Aorta (tissue), 5 donors: Measurements from ENCODE around the gene WBP4. TPM values are rescaled to one million over a fixed set of nuclear protein-coding genes. Genes with fewer than 3 reads are reported as not detected.

Experiments
- ATAC-seq: fragments of 200-7000 bp; cut with Tn5 transposase; one replicate; pipeline ENCODE4 v1.9.1; 2022; ENCODE audit warnings: moderate library complexity; ENCODE audit not compliant: low FRiP score
- DNase-seq, 2 donors: peaks; one replicate each; pipeline ENCODE4 v3.0.0-alpha.2; 2020
- H3K27ac ChIP-seq, 2 donors: one replicate each; pipeline ENCODE4 v1.5.1; 2013; ENCODE audit warnings: low read length in 2 of 2, mild to moderate bottlenecking in 2 of 2, moderate library complexity in 2 of 2, control low read depth in 1 of 2, inconsistent platforms in 1 of 2, low read depth in 1 of 2
- H3K27me3 ChIP-seq, 2 donors: one replicate each; pipeline ENCODE4 v1.6.1; 2013; ENCODE audit warnings: control low read depth in 1 of 2, low read length in 1 of 2, mild to moderate bottlenecking in 1 of 2, moderate library complexity in 1 of 2; ENCODE audit not compliant: insufficient read depth in 2 of 2, control insufficient read depth in 1 of 2
- H3K36me3 ChIP-seq, 2 donors: one replicate each; pipeline ENCODE4 v1.6.1; 2013; ENCODE audit warnings: control low read depth in 1 of 2, low read length in 1 of 2, mild to moderate bottlenecking in 1 of 2; ENCODE audit not compliant: insufficient read depth in 2 of 2, control insufficient read depth in 1 of 2
- H3K4me1 ChIP-seq, 2 donors: one replicate each; pipeline ENCODE4 v1.6.1; 2013; ENCODE audit warnings: low read length in 2 of 2, control low read depth in 1 of 2, mild to moderate bottlenecking in 1 of 2, moderate library complexity in 1 of 2; ENCODE audit not compliant: insufficient read depth in 2 of 2, control insufficient read depth in 1 of 2
- H3K4me3 ChIP-seq, 2 donors: one replicate each; pipeline ENCODE4 v1.5.1; 2013; ENCODE audit warnings: low read length in 2 of 2, control low read depth in 1 of 2, mild to moderate bottlenecking in 1 of 2
- H3K9me3 ChIP-seq: one replicate; pipeline ENCODE4 v1.6.1; 2013; ENCODE audit warnings: mild to moderate bottlenecking, low read length; ENCODE audit not compliant: control insufficient read depth
- WGBS, 2 donors: extraction: QIAGEN DNeasy Blood & Tissue Kit; methylation state at CpG; one replicate each; pipeline ENCODE4 v1.1.7; 2013; 5-methylcytosine and 5-hydroxymethylcytosine counted together
- intact Hi-C, 2 donors: fragments of 100-400 bp; cut with DNase I; formaldehyde crosslinking; loops; one replicate each; pipeline versions ENCODE4 v1.14.2 to v1.15.0; 2022
- long read RNA-seq, 2 donors: library from polyadenylated mRNA; unstranded; transcript quantifications; one replicate each; pipeline ENCODE4 v2.0.0, GENCODE V29; 2020 to 2021
- polyA plus RNA-seq, 2 donors: library from polyadenylated mRNA; stranded (reverse); fragments of 200-250 nt; gene quantifications; one replicate each; pipeline ENCODE4 v1.2.3, GENCODE V29; 2013
- total RNA-seq, 2 donors: library from RNA; stranded (reverse); fragmentation: NEBNext Ultra II Directional; extraction: Animal tissue kit (Norgen Biotek cat#: 25700); gene quantifications; one replicate each; pipeline ENCODE4 v1.2.1, GENCODE V29; 2021
- donor health status: healthy with polysubstance abuse.
- donor health status: Bipolar disorder and iron deficiency.
- donor health status: DM: no; HTN: no; CAD: no.
- donor health status: DM: no; HTN: no; CAD: no.
- donor health status: DM: yes; HTN: yes; CAD: no.

The WBP4 gene
- total RNA-seq: 10 to 100 TPM; 11.2 to 14.3 TPM
- polyA plus RNA-seq: 10 to 100 TPM in 1 of 2 donors, 1 to 10 TPM in 1; 9.9 to 17.9 TPM
- long read RNA-seq, donor 1, transcript WBP4-201 (10 exons, 2,623 nt): major isoform, 7 of 24 reads
- long read RNA-seq, donor 1, partial matches to known transcripts: 10 of 24 reads
- long read RNA-seq, donor 1, other reads (novel, unspliced or antisense): 7 of 24 reads
- long read RNA-seq, donor 2, partial matches to known transcripts: 5 of 7 reads
- long read RNA-seq, donor 2, other reads (novel, unspliced or antisense): 0 of 7 reads

GRCh38 chr13:41061075-41061913 lies at the start of gene WBP4:
TSS of gene WBP4 (plus strand) at chr13:41061509. CDS start at chr13:41061674, 165 bp downstream.
- ATAC-seq (peak; percentile 94), DNase-seq (peak; percentile 96 to 98)
- 0 to 1% methylated on average over 64 to 71 of the region's 71 CpGs for WGBS, 2 donors
- intact Hi-C loops: loop anchor here in 1 of 2 donors (5.0 to 10.0 kb wide), 3 partner anchors 71 to 139 kb away; partner anchors contain the start of genes KBTBD6 and KBTBD7
- Histone ChIP-seq H3K27ac (peak within 1 kb of the TSS; percentile 94 to 96), H3K36me3 (no peaks in the 10 kb centered on the region), H3K27me3 (no peaks in the 10 kb centered on the region), H3K4me3 (peak within 1 kb of the TSS; percentile 36 to 97), H3K9me3 (no peaks in the 10 kb centered on the region), H3K4me1 (peaks cover 1 to 7% of the 10 kb centered on the region in 2 donors)

- no peak overlapping the region for H3K27ac ChIP-seq
- intact Hi-C loops: no loop called here
- no peaks in the 10 kb centered on the region for H3K4me1 ChIP-seq
- WGBS, 2 donors: 92 to 94% methylated on average over 2 of the region's 2 CpGs
- no peaks in the 10 kb centered on the region for H3K9me3 ChIP-seq
- no peaks in the 10 kb centered on the region for H3K36me3 ChIP-seq
- DNase-seq (no peak), ATAC-seq (no peak)
- H3K27me3 ChIP-seq: no peaks in the 10 kb centered on the region
- H3K4me3 ChIP-seq: no peak overlapping the region
Observed at GRCh38 chr13:41012536-41012935, 48.8 kb upstream of the WBP4 start.

- intact Hi-C loops: no loop called here
- Histone ChIP-seq H3K27ac (no peak overlapping the region), H3K27me3 (no peaks in the 10 kb centered on the region), H3K9me3 (no peaks in the 10 kb centered on the region), H3K36me3 (no peaks in the 10 kb centered on the region), H3K4me3 (no peak overlapping the region), H3K4me1 (no peaks in the 10 kb centered on the region)
- DNase-seq (no peak), ATAC-seq (no peak)
- WGBS, 2 donors: 91 to 92% methylated on average over 2 of the region's 2 CpGs
Observed at GRCh38 chr13:41013835-41014234, 47.5 kb upstream of the WBP4 start.

GRCh38 chr13:41015920-41016319 lies 45.4 kb upstream of the WBP4 start:
- DNase-seq (no peak), ATAC-seq (no peak)
- WGBS, 2 donors: 90 to 91% methylated on average over 6 of the region's 6 CpGs
- Histone ChIP-seq H3K27me3 (no peaks in the 10 kb centered on the region), H3K27ac (no peak overlapping the region), H3K4me1 (peaks cover 0 to 4% of the 10 kb centered on the region in 2 donors), H3K9me3 (no peaks in the 10 kb centered on the region), H3K4me3 (no peak overlapping the region), H3K36me3 (no peaks in the 10 kb centered on the region)
- intact Hi-C loops: no loop called here

- DNase-seq (no peak), ATAC-seq (no peak)
- 69 to 77% methylated on average over 2 of the region's 2 CpGs for WGBS, 2 donors
- no peak overlapping the region for H3K27ac ChIP-seq
- H3K27me3 ChIP-seq: no peaks in the 10 kb centered on the region
- H3K4me3 ChIP-seq: no peak overlapping the region
- H3K4me1 ChIP-seq: peaks cover 1 to 7% of the 10 kb centered on the region in 2 donors
- H3K9me3 ChIP-seq: no peaks in the 10 kb centered on the region
- no peaks in the 10 kb centered on the region for H3K36me3 ChIP-seq
- intact Hi-C loops: no loop called here
Observed at GRCh38 chr13:41017159-41017558, 44.1 kb upstream of the WBP4 start.

GRCh38 chr13:41017817-41018601 lies 43.3 kb upstream of the WBP4 start:
- ATAC-seq (no peak), DNase-seq (no peak)
- Histone ChIP-seq H3K9me3 (no peaks in the 10 kb centered on the region), H3K27ac (no peak overlapping the region), H3K27me3 (no peaks in the 10 kb centered on the region), H3K36me3 (no peaks in the 10 kb centered on the region), H3K4me3 (no peak overlapping the region), H3K4me1 (peaks cover 1 to 7% of the 10 kb centered on the region in 2 donors)
- intact Hi-C loops: no loop called here
- 89 to 94% methylated on average over 3 of the region's 3 CpGs for WGBS, 2 donors

GRCh38 chr13:41018602-41018948 lies 42.7 kb upstream of the WBP4 start:
- Histone ChIP-seq H3K27me3 (no peaks in the 10 kb centered on the region), H3K27ac (no peak overlapping the region), H3K9me3 (no peaks in the 10 kb centered on the region), H3K4me1 (peaks cover 1 to 7% of the 10 kb centered on the region in 2 donors), H3K4me3 (no peak overlapping the region), H3K36me3 (no peaks in the 10 kb centered on the region)
- no peak for DNase-seq
- no peak for ATAC-seq
- intact Hi-C loops: no loop called here
- WGBS, 2 donors: 93 to 96% methylated on average over 1 of the region's 1 CpG

GRCh38 chr13:41019011-41019487 lies 42.3 kb upstream of the WBP4 start, which contains the start of gene ELF1:
TSS of gene ELF1 (minus strand) at chr13:41019316. CDS start at chr13:40982054, 37,262 bp downstream.
- Histone ChIP-seq H3K9me3 (no peaks in the 10 kb centered on the region), H3K36me3 (no peaks in the 10 kb centered on the region), H3K4me3 (no peak within 1 kb of the TSS), H3K4me1 (peaks cover 1 to 7% of the 10 kb centered on the region in 2 donors), H3K27me3 (no peaks in the 10 kb centered on the region), H3K27ac (no peak within 1 kb of the TSS)
- ATAC-seq: peak; percentile 86
- peak in 1 of 2 donors; percentile 67 for DNase-seq
- intact Hi-C loops: no loop called here
- WGBS, 2 donors: 57 to 61% methylated on average over 4 of the region's 4 CpGs
